NCI-H82 (cell line): ENCODE data around the gene THEM4.

Source experiments
- DNase-seq: peaks from one replicate; lab custom pipeline; 2025; lab: John Stamatoyannopoulos, UW

THEM4 gene

GRCh38 chr1:151837197-151837596 is 72.1 kb downstream of the THEM4 start:
- no peak for DNase-seq

GRCh38 chr1:151835596-151835995 is 73.7 kb downstream of the THEM4 start:
- no peak for DNase-seq

- DNase-seq = no peak
Measured at GRCh38 chr1:151834239-151834638, 75.1 kb downstream of the THEM4 start.

- no peak for DNase-seq
Measured at GRCh38 chr1:151833172-151833900, 76.0 kb downstream of the THEM4 start.

- no peak for DNase-seq
Measured at GRCh38 chr1:151832318-151832980, 76.9 kb downstream of the THEM4 start.

GRCh38 chr1:151831605-151832004 is 77.7 kb downstream of the THEM4 start, which contains the start of gene RORC:
RORC (minus strand) TSS chr1:151831802; CDS start chr1:151831764, 38 bp downstream.
- DNase-seq = no peak

- no peak for DNase-seq
Measured at GRCh38 chr1:151831256-151831591, 78.1 kb downstream of the THEM4 start.

GRCh38 chr1:151830055-151830454 is 79.3 kb downstream of the THEM4 start:
- DNase-seq = no peak

- DNase-seq = no peak
Measured at GRCh38 chr1:151829352-151830046, 79.8 kb downstream of the THEM4 start.

- no peak for DNase-seq
Measured at GRCh38 chr1:151828921-151829320, 80.4 kb downstream of the THEM4 start.

GRCh38 chr1:151827853-151828252 is 81.5 kb downstream of the THEM4 start:
- DNase-seq = peak; percentile 25

GRCh38 chr1:151825751-151826660 is 83.3 kb downstream of the THEM4 start:
- no peak for DNase-seq

- DNase-seq = no peak
Measured at GRCh38 chr1:151825204-151825603, 84.1 kb downstream of the THEM4 start.
